IPS-18a (cell line): Measurements from ENCODE around the gene SMIM7.

Experiments used
- H3K27ac ChIP-seq: one replicate; pipeline ENCODE4 v1.5.1; 2013; ENCODE audit warnings: low read length
- H3K27me3 ChIP-seq: one replicate; pipeline ENCODE4 v1.6.1; 2013; ENCODE audit warnings: mild to moderate bottlenecking, low read length; ENCODE audit not compliant: control insufficient read depth, insufficient read depth
- H3K36me3 ChIP-seq: one replicate; pipeline ENCODE4 v1.6.1; 2013; ENCODE audit warnings: low read depth, low read length; ENCODE audit not compliant: control insufficient read depth
- H3K4me1 ChIP-seq: one replicate; pipeline ENCODE4 v1.6.1; 2013; ENCODE audit warnings: low read depth, low read length; ENCODE audit not compliant: control insufficient read depth
- H3K4me3 ChIP-seq: one replicate; pipeline ENCODE4 v1.5.1; 2013; ENCODE audit warnings: low read length
- H3K9ac ChIP-seq: one replicate; pipeline ENCODE4 v1.6.1; 2013; ENCODE audit warnings: mild to moderate bottlenecking, low read length, moderate library complexity
- H3K9me3 ChIP-seq: one replicate; pipeline ENCODE4 v1.6.1; 2013; ENCODE audit warnings: low read depth, low read length; ENCODE audit not compliant: control insufficient read depth

The SMIM7 gene

GRCh38 chr19:16628183-16628983, 31.6 kb downstream of the SMIM7 start, which contains the start of gene MED26:
TSS of gene MED26 (minus strand) at chr19:16628204. CDS start at chr19:16627943, 261 bp downstream.
- no peaks in the 10 kb centered on the region for H3K27me3 ChIP-seq
- H3K36me3 ChIP-seq: peaks cover 16% of the 10 kb centered on the region
- peak within 1 kb of the TSS; percentile 83 for H3K4me3 ChIP-seq
- peaks cover 10% of the 10 kb centered on the region for H3K4me1 ChIP-seq
- H3K9me3 ChIP-seq: no peaks in the 10 kb centered on the region
- peak within 1 kb of the TSS; percentile 73 for H3K27ac ChIP-seq
- H3K9ac ChIP-seq: peak within 1 kb of the TSS; percentile 86

GRCh38 chr19:16627928-16628182, 32.1 kb downstream of the SMIM7 start:
- Histone ChIP-seq H3K36me3 (peaks cover 13% of the 10 kb centered on the region), H3K4me1 (peaks cover 10% of the 10 kb centered on the region), H3K9ac (peak overlapping the region; percentile 50), H3K4me3 (peak overlapping the region; percentile 61), H3K9me3 (no peaks in the 10 kb centered on the region), H3K27ac (no peak overlapping the region), H3K27me3 (no peaks in the 10 kb centered on the region)

- no peaks in the 10 kb centered on the region for H3K9me3 ChIP-seq
- H3K27ac ChIP-seq: no peak overlapping the region
- H3K9ac ChIP-seq: peak overlapping the region; percentile 50
- H3K36me3 ChIP-seq: peaks cover 10% of the 10 kb centered on the region
- H3K27me3 ChIP-seq: no peaks in the 10 kb centered on the region
- H3K4me1 ChIP-seq: peaks cover 10% of the 10 kb centered on the region
- H3K4me3 ChIP-seq: peak overlapping the region; percentile 61
These were observed 32.6 kb downstream of the SMIM7 start for GRCh38 chr19:16627193-16627927.

- Histone ChIP-seq H3K27me3 (no peaks in the 10 kb centered on the region), H3K27ac (no peak overlapping the region), H3K36me3 (peaks cover 10% of the 10 kb centered on the region), H3K4me1 (peaks cover 10% of the 10 kb centered on the region), H3K9me3 (no peaks in the 10 kb centered on the region), H3K4me3 (peak overlapping the region; percentile 61), H3K9ac (peak overlapping the region; percentile 50)
These were observed 33.1 kb downstream of the SMIM7 start for GRCh38 chr19:16626796-16627192.

GRCh38 chr19:16625163-16625958, 34.6 kb downstream of the SMIM7 start:
- H3K36me3 ChIP-seq: peaks cover 6% of the 10 kb centered on the region
- H3K27ac ChIP-seq: no peak overlapping the region
- no peaks in the 10 kb centered on the region for H3K27me3 ChIP-seq
- H3K4me3 ChIP-seq: no peak overlapping the region
- H3K9ac ChIP-seq: no peak overlapping the region
- H3K9me3 ChIP-seq: no peaks in the 10 kb centered on the region
- peaks cover 10% of the 10 kb centered on the region for H3K4me1 ChIP-seq

GRCh38 chr19:16624236-16624635, 35.7 kb downstream of the SMIM7 start:
- no peak overlapping the region for H3K9ac ChIP-seq
- H3K4me1 ChIP-seq: peaks cover 6% of the 10 kb centered on the region
- H3K4me3 ChIP-seq: no peak overlapping the region
- peaks cover 6% of the 10 kb centered on the region for H3K36me3 ChIP-seq
- H3K27me3 ChIP-seq: no peaks in the 10 kb centered on the region
- H3K27ac ChIP-seq: no peak overlapping the region
- no peaks in the 10 kb centered on the region for H3K9me3 ChIP-seq

- Histone ChIP-seq H3K4me1 (peaks cover 3% of the 10 kb centered on the region), H3K36me3 (peaks cover 6% of the 10 kb centered on the region), H3K4me3 (no peak overlapping the region), H3K27me3 (no peaks in the 10 kb centered on the region), H3K9me3 (no peaks in the 10 kb centered on the region), H3K27ac (no peak overlapping the region), H3K9ac (no peak overlapping the region)
These were observed 36.4 kb downstream of the SMIM7 start for GRCh38 chr19:16623576-16623975.

- H3K36me3 ChIP-seq: peaks cover 6% of the 10 kb centered on the region
- no peaks in the 10 kb centered on the region for H3K9me3 ChIP-seq
- H3K27me3 ChIP-seq: no peaks in the 10 kb centered on the region
- no peak overlapping the region for H3K4me3 ChIP-seq
- peaks cover 3% of the 10 kb centered on the region for H3K4me1 ChIP-seq
- H3K27ac ChIP-seq: no peak overlapping the region
- H3K9ac ChIP-seq: no peak overlapping the region
These were observed 36.9 kb downstream of the SMIM7 start for GRCh38 chr19:16623066-16623465.

GRCh38 chr19:16621165-16621800, 38.7 kb downstream of the SMIM7 start:
- Histone ChIP-seq H3K27ac (no peak overlapping the region), H3K9me3 (no peaks in the 10 kb centered on the region), H3K4me1 (peaks cover under 1% of the 10 kb centered on the region), H3K27me3 (no peaks in the 10 kb centered on the region), H3K4me3 (no peak overlapping the region), H3K9ac (no peak overlapping the region), H3K36me3 (peaks cover 6% of the 10 kb centered on the region)

GRCh38 chr19:16620584-16620983, 39.4 kb downstream of the SMIM7 start:
- H3K9me3 ChIP-seq: no peaks in the 10 kb centered on the region
- H3K4me3 ChIP-seq: no peak overlapping the region
- H3K9ac ChIP-seq: no peak overlapping the region
- no peaks in the 10 kb centered on the region for H3K4me1 ChIP-seq
- H3K36me3 ChIP-seq: peaks cover 6% of the 10 kb centered on the region
- no peak overlapping the region for H3K27ac ChIP-seq
- H3K27me3 ChIP-seq: no peaks in the 10 kb centered on the region

- Histone ChIP-seq H3K4me3 (no peak overlapping the region), H3K9ac (no peak overlapping the region), H3K9me3 (no peaks in the 10 kb centered on the region), H3K27me3 (no peaks in the 10 kb centered on the region), H3K27ac (no peak overlapping the region), H3K36me3 (peaks cover 6% of the 10 kb centered on the region), H3K4me1 (no peaks in the 10 kb centered on the region)
These were observed 39.9 kb downstream of the SMIM7 start for GRCh38 chr19:16620018-16620417.
